B cell (primary cell): ENCODE results near the gene MPDU1. TPM values are rescaled to one million over a fixed set of nuclear protein-coding genes. Genes with fewer than 3 reads are reported as not detected.

Experiments used
- ATAC-seq: fragments of 200-7000 bp; cut with Tn5 transposase; one replicate; pipeline ENCODE4 v1.10.0; 2021; ENCODE audit warnings: low read depth, mild to moderate bottlenecking, moderate number of reproducible peaks, moderate library complexity
- CTCF ChIA-PET: fragments of 350-600 bp; sonication (Branson Sonifier 250); formaldehyde crosslinking; loops from one replicate; lab custom pipeline; 2021; ENCODE audit warnings: antibody characterized with exemption, inconsistent platforms; lab: Charles Lee
- POLR2A ChIA-PET: fragments of 350-600 bp; sonication (Branson Sonifier 250); formaldehyde crosslinking; loops from one replicate; lab custom pipeline; 2021; ENCODE audit warnings: antibody characterized with exemption; lab: Charles Lee
- DNase-seq: peaks from one replicate; pipeline ENCODE4 v3.0.0; 2013
- H2AFZ ChIP-seq: 2 replicates; pipeline ENCODE4 v1.6.1; 2012; ENCODE audit warnings: mild to moderate bottlenecking, low read depth, low read length; ENCODE audit not compliant: insufficient read depth, poor library complexity, severe bottlenecking
- H3K27ac ChIP-seq, 2 donors: 1 replicate in 1 of 2; 2 replicates in 1 of 2; pipeline ENCODE4 v1.5.1; 2012 to 2013; ENCODE audit warnings: low read length in 2 of 2, mild to moderate bottlenecking in 2 of 2, moderate library complexity in 1 of 2
- H3K27me3 ChIP-seq, 4 experiments: fragments of 200-600 bp in 1 of 4; sonication (generic) in 1 of 4; replicated peaks in 1 of 4; 1 replicate in 2 of 4; 2 replicates in 2 of 4; pipeline versions ENCODE4 v1.6.1 to v1.7.0; 2013 to 2016; ENCODE audit warnings: low read length in 3 of 4, mild to moderate bottlenecking in 2 of 4, mixed read lengths in 1 of 4, moderate library complexity in 1 of 4; ENCODE audit not compliant: insufficient read depth in 4 of 4, control insufficient read depth in 3 of 4; ENCODE audit errors: control extremely low read depth in 1 of 4
- H3K36me3 ChIP-seq, 2 experiments: replicated peaks in 1 of 2; 1 replicate in 1 of 2; 2 replicates in 1 of 2; pipeline versions ENCODE4 v1.6.1 to v1.7.1; 2013; ENCODE audit warnings: low read length in 1 of 2; ENCODE audit not compliant: insufficient read depth in 2 of 2, control insufficient read depth in 1 of 2; ENCODE audit errors: control extremely low read depth in 1 of 2, extremely low read depth in 1 of 2
- H3K4me1 ChIP-seq, 2 donors: fragments of 200-600 bp in 1 of 2; sonication (generic) in 1 of 2; 1 replicate in 1 of 2; 2 replicates in 1 of 2; pipeline versions ENCODE4 v1.5.1 to v1.6.1; 2013 to 2017; ENCODE audit warnings: low read length in 2 of 2; ENCODE audit not compliant: control insufficient read depth in 2 of 2, insufficient read depth in 2 of 2
- H3K4me2 ChIP-seq: replicated peaks from 2 replicates; pipeline ENCODE3; 2012; ENCODE audit warnings: mild to moderate bottlenecking, low read depth, low read length; ENCODE audit not compliant: poor library complexity, severe bottlenecking
- H3K4me3 ChIP-seq, 5 experiments: fragments of 200-600 bp in 1 of 5; sonication (generic) in 1 of 5; 1 replicate in 3 of 5; 2 replicates in 2 of 5; pipeline versions ENCODE4 v1.5.1 to v1.7.0; 2011 to 2016; ENCODE audit warnings: low read length in 4 of 5, mild to moderate bottlenecking in 4 of 5, low read depth in 2 of 5, control low read depth in 1 of 5, moderate library complexity in 1 of 5; ENCODE audit not compliant: insufficient read depth in 1 of 5; ENCODE audit errors: control extremely low read depth in 1 of 5, extremely low read depth in 1 of 5
- H3K79me2 ChIP-seq: fragments of 200-600 bp; sonication (generic); one replicate; pipeline ENCODE4 v1.6.0; 2016; ENCODE audit warnings: low read length; ENCODE audit not compliant: control insufficient read depth, insufficient read depth
- H3K9ac ChIP-seq: fragments of 200-600 bp; sonication (generic); 2 replicates; pipeline ENCODE4 v1.6.1; 2017; ENCODE audit warnings: mild to moderate bottlenecking, low read length, moderate library complexity
- H3K9me3 ChIP-seq, 3 donors: one replicate each; pipeline versions ENCODE4 v1.6.1 to v1.7.1; 2013; ENCODE audit warnings: low read length in 2 of 3; ENCODE audit not compliant: control insufficient read depth in 2 of 3, insufficient read depth in 1 of 3; ENCODE audit errors: control extremely low read depth in 1 of 3
- H4K20me1 ChIP-seq: 2 replicates; pipeline ENCODE4 v1.6.0; 2012; ENCODE audit warnings: mild to moderate bottlenecking, low read length; ENCODE audit not compliant: insufficient read depth, control insufficient read depth, poor library complexity, severe bottlenecking
- H3K27ac Mint-ChIP-seq: one replicate; pipeline ENCODE4 v1.8.0; 2021; ENCODE audit warnings: mixed read lengths
- H3K27me3 Mint-ChIP-seq: one replicate; pipeline ENCODE4 v1.8.0; 2021; ENCODE audit warnings: mixed read lengths
- H3K4me1 Mint-ChIP-seq: one replicate; pipeline ENCODE4 v1.8.0; 2021; ENCODE audit warnings: mixed read lengths
- H3K4me3 Mint-ChIP-seq: one replicate; pipeline ENCODE4 v1.8.0; 2021; ENCODE audit warnings: mixed read lengths
- H3K9me3 Mint-ChIP-seq: one replicate; pipeline ENCODE4 v1.8.0; 2022; ENCODE audit warnings: mixed read lengths; ENCODE audit not compliant: insufficient read depth
- EZH2 ChIP-seq: IDR thresholded peaks from 2 replicates; pipeline ENCODE4 v1.6.1; 2012; ENCODE audit warnings: borderline replicate concordance, low read depth, mild to moderate bottlenecking, moderate library complexity, low read length; ENCODE audit not compliant: insufficient read depth, poor library complexity, severe bottlenecking
- WGBS: methylation state at CpG from one replicate; pipeline ENCODE4 v1.1.5; 2013; ENCODE audit warnings: missing lambda C conversion rate; ENCODE audit not compliant: insufficient coverage; 5-methylcytosine and 5-hydroxymethylcytosine counted together
- intact Hi-C: fragments of 100-400 bp; cut with micrococcal nuclease; formaldehyde crosslinking; loops from one replicate; pipeline ENCODE4 v1.10.0; 2022
- polyA plus RNA-seq: library from polyadenylated mRNA; depleted of rRNA; stranded (reverse); fragments of >200 nt; gene quantifications from 2 replicates; pipeline ENCODE4 v1.2.3, GENCODE V29; 2012
- total RNA-seq, 2 donors: library from RNA; stranded (reverse); fragments of 120-200 nt in 1 of 2; gene quantifications; 1 replicate in 1 of 2; 2 replicates in 1 of 2; pipeline versions ENCODE4 v1.2.3 to v1.2.4, GENCODE V29; 2013 to 2022
- TF ChIP-seq, protein P1 (sequence below): fragments of 200-600 bp; IDR thresholded peaks from one replicate; pipeline ENCODE4 v1.8.0; 2022; ENCODE audit warnings: antibody characterized with exemption, mild to moderate bottlenecking

The MPDU1 gene
- total and polyA plus RNA-seq, 2 donors (not counting 1 experiment from before 2014, with no cell fraction given), result 31.7 to 51.5 TPM

DNA sequence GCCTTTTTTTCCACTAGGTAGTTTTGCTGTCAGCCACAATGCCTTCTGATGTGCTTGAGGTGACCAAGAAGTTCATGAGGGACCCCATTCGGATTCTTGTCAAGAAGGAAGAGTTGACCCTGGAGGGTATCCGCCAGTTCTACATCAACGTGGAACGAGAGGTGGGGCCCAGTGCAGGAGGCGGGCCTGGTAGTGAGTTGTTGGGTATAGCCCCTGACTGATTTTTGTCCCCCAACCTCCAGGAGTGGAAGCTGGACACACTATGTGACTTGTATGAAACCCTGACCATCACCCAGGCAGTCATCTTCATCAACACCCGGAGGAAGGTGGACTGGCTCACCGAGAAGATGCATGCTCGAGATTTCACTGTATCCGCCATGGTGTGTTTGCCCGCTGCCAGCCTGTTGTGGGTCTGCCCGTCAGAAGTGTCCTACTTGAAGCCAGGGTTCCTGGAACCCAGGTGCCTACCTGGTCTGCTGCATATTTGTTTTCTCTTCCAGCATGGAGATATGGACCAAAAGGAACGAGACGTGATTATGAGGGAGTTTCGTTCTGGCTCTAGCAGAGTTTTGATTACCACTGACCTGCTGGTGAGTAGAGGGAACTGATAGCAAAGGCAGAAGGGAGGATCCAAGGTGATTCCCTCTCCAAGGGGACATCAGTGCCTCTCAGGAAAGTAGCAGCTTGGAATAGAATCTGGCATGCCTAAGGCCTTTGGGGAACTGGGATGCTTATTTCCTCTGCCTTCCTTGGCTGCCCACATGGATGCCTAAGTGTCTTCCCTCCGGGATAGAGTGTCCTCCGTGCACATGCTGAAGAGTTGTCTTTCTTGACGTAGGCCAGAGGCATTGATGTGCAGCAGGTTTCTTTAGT is 6.1 kb upstream of the MPDU1 start:
- Mint-ChIP-seq H3K27me3 (no peaks in the 10 kb centered on the region), H3K4me3 (no peak overlapping the region), H3K4me1 (peaks cover 79% of the 10 kb centered on the region), H3K27ac (peak overlapping the region; percentile 64), H3K9me3 (no peaks in the 10 kb centered on the region)
- H4K20me1 ChIP-seq, result peaks cover 61% of the 10 kb centered on the region
- H3K4me1 ChIP-seq, result peaks cover 49 to 64% of the 10 kb centered on the region in 2 donors
- ChIA-PET POLR2A (no interaction called here), CTCF (interaction anchor here (1.2 to 4.9 kb wide), 3 partner anchors 12 to 63 kb away, joined by 4 to 19 read pairs (median 6); partner anchors contain the start of gene SOX15)
- no peak overlapping the region for H3K4me2 ChIP-seq
- H2AFZ ChIP-seq, result no peak overlapping the region
- DNase-seq (no peak), ATAC-seq (no peak)
- H3K9ac ChIP-seq, result no peak overlapping the region
- intact Hi-C loops, result loop anchor here (10.0 kb wide), 1 partner anchor 563 kb away; the partner anchor contains the start of gene RNASEK
- H3K27ac ChIP-seq, result no peak overlapping the region
- H3K9me3 ChIP-seq, result no peaks in the 10 kb centered on the region
- peaks cover 22 to 58% of the 10 kb centered on the region in 2 experiments for H3K36me3 ChIP-seq
- H3K79me2 ChIP-seq, result peaks cover 48% of the 10 kb centered on the region
- 93% methylated on average over 13 of the region's 17 CpGs for WGBS
- TF ChIP-seq, protein P1, sequence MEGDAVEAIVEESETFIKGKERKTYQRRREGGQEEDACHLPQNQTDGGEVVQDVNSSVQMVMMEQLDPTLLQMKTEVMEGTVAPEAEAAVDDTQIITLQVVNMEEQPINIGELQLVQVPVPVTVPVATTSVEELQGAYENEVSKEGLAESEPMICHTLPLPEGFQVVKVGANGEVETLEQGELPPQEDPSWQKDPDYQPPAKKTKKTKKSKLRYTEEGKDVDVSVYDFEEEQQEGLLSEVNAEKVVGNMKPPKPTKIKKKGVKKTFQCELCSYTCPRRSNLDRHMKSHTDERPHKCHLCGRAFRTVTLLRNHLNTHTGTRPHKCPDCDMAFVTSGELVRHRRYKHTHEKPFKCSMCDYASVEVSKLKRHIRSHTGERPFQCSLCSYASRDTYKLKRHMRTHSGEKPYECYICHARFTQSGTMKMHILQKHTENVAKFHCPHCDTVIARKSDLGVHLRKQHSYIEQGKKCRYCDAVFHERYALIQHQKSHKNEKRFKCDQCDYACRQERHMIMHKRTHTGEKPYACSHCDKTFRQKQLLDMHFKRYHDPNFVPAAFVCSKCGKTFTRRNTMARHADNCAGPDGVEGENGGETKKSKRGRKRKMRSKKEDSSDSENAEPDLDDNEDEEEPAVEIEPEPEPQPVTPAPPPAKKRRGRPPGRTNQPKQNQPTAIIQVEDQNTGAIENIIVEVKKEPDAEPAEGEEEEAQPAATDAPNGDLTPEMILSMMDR, result no peak
- no peak for TF ChIP-seq EZH2
- H3K27me3 ChIP-seq, result no peaks in the 10 kb centered on the region
- no peak overlapping the region for H3K4me3 ChIP-seq
